Ishikawa (cell line): ENCODE data around the gene GSTO2.

ENCODE experiments used
- CEBPB ChIP-seq: IDR thresholded peaks from 2 replicates; pipeline ENCODE4 v1.6.1; 2012
- EGR1 ChIP-seq: IDR thresholded peaks from 2 replicates; pipeline ENCODE4 v1.6.1; 2012
- EP300 ChIP-seq: IDR thresholded peaks from 2 replicates; pipeline ENCODE4 v1.6.1; 2012; ENCODE audit warnings: borderline replicate concordance
- FOXM1 ChIP-seq: IDR thresholded peaks from 2 replicates; pipeline ENCODE4 v1.6.1; 2012; ENCODE audit warnings: low read depth, borderline replicate concordance
- MAX ChIP-seq: IDR thresholded peaks from 2 replicates; pipeline ENCODE4 v1.6.1; 2012
- NFIC ChIP-seq: IDR thresholded peaks from 2 replicates; pipeline ENCODE4 v1.6.1; 2012
- RAD21 ChIP-seq: IDR thresholded peaks from 2 replicates; pipeline ENCODE4 v1.6.1; 2012; ENCODE audit warnings: low read depth
- TAF1 ChIP-seq: IDR thresholded peaks from 2 replicates; pipeline ENCODE4 v1.6.1; 2012; ENCODE audit warnings: low read depth, mild to moderate bottlenecking
- TEAD4 ChIP-seq: IDR thresholded peaks from 2 replicates; pipeline ENCODE4 v1.6.1; 2012
- YY1 ChIP-seq: IDR thresholded peaks from 2 replicates; pipeline ENCODE4 v1.6.1; 2012; ENCODE audit warnings: low read depth
- ZBTB7A ChIP-seq: IDR thresholded peaks from 2 replicates; pipeline ENCODE4 v1.6.1; 2012; ENCODE audit warnings: low read depth
- TF ChIP-seq, protein P1 (sequence below): IDR thresholded peaks from 2 replicates; pipeline ENCODE4 v1.6.1; 2012; ENCODE audit warnings: low read depth, mild to moderate bottlenecking
- TF ChIP-seq, protein P2 (sequence below): IDR thresholded peaks from 2 replicates; pipeline ENCODE4 v1.6.1; 2012

- TF ChIP-seq TEAD4, result no peak
- TF ChIP-seq CEBPB, result no peak
- TF ChIP-seq EP300, result no peak
- TF ChIP-seq TAF1, result no peak
- no peak for TF ChIP-seq NFIC
- no peak for TF ChIP-seq FOXM1
- TF ChIP-seq, protein P1, sequence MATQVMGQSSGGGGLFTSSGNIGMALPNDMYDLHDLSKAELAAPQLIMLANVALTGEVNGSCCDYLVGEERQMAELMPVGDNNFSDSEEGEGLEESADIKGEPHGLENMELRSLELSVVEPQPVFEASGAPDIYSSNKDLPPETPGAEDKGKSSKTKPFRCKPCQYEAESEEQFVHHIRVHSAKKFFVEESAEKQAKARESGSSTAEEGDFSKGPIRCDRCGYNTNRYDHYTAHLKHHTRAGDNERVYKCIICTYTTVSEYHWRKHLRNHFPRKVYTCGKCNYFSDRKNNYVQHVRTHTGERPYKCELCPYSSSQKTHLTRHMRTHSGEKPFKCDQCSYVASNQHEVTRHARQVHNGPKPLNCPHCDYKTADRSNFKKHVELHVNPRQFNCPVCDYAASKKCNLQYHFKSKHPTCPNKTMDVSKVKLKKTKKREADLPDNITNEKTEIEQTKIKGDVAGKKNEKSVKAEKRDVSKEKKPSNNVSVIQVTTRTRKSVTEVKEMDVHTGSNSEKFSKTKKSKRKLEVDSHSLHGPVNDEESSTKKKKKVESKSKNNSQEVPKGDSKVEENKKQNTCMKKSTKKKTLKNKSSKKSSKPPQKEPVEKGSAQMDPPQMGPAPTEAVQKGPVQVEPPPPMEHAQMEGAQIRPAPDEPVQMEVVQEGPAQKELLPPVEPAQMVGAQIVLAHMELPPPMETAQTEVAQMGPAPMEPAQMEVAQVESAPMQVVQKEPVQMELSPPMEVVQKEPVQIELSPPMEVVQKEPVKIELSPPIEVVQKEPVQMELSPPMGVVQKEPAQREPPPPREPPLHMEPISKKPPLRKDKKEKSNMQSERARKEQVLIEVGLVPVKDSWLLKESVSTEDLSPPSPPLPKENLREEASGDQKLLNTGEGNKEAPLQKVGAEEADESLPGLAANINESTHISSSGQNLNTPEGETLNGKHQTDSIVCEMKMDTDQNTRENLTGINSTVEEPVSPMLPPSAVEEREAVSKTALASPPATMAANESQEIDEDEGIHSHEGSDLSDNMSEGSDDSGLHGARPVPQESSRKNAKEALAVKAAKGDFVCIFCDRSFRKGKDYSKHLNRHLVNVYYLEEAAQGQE, result no peak
- TF ChIP-seq MAX, result no peak
- no peak for TF ChIP-seq YY1
- TF ChIP-seq RAD21, result no peak
- no peak for TF ChIP-seq EGR1
- TF ChIP-seq ZBTB7A, result no peak
- TF ChIP-seq, protein P2, sequence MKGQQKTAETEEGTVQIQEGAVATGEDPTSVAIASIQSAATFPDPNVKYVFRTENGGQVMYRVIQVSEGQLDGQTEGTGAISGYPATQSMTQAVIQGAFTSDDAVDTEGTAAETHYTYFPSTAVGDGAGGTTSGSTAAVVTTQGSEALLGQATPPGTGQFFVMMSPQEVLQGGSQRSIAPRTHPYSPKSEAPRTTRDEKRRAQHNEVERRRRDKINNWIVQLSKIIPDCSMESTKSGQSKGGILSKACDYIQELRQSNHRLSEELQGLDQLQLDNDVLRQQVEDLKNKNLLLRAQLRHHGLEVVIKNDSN, result no peak
Observed at GRCh38 chr10:104326991-104327610, 58.1 kb downstream of the GSTO2 start.
